ENCODE data around the gene ZNF112.

DNA sequence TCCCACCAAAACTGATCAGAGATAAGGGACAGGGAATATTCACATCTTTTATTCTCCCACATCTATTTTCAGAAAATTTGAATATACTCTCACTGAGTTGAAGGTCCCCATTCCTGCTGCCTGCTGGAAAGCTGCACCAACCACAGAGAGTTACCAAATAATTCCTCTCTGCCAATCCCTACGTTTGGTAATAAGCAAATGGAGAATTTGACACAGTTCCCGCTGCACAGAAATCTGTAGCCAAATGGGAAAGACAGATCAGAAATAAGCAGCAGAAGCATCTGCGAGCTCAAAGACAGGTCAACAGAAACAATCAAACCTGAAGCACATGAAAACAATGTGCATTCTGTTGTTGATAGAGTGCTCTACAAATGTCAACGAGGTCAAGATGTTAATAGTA is 9.9 kb downstream of the ZNF112 start:
- TF ChIP-seq GLIS3 (CRISPR knock-in tag; IDR thresholded peaks at IDR 0.05): no peak
- TF ChIP-seq, protein P1, sequence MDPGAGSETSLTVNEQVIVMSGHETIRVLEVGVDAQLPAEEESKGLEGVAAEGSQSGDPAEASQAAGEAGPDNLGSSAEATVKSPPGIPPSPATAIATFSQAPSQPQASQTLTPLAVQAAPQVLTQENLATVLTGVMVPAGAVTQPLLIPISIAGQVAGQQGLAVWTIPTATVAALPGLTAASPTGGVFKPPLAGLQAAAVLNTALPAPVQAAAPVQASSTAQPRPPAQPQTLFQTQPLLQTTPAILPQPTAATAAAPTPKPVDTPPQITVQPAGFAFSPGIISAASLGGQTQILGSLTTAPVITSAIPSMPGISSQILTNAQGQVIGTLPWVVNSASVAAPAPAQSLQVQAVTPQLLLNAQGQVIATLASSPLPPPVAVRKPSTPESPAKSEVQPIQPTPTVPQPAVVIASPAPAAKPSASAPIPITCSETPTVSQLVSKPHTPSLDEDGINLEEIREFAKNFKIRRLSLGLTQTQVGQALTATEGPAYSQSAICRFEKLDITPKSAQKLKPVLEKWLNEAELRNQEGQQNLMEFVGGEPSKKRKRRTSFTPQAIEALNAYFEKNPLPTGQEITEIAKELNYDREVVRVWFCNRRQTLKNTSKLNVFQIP (CRISPR knock-in tag; IDR thresholded peaks at IDR 0.05; ENCODE audit: borderline replicate concordance, low read depth): no peak
- TF ChIP-seq, protein P2, sequence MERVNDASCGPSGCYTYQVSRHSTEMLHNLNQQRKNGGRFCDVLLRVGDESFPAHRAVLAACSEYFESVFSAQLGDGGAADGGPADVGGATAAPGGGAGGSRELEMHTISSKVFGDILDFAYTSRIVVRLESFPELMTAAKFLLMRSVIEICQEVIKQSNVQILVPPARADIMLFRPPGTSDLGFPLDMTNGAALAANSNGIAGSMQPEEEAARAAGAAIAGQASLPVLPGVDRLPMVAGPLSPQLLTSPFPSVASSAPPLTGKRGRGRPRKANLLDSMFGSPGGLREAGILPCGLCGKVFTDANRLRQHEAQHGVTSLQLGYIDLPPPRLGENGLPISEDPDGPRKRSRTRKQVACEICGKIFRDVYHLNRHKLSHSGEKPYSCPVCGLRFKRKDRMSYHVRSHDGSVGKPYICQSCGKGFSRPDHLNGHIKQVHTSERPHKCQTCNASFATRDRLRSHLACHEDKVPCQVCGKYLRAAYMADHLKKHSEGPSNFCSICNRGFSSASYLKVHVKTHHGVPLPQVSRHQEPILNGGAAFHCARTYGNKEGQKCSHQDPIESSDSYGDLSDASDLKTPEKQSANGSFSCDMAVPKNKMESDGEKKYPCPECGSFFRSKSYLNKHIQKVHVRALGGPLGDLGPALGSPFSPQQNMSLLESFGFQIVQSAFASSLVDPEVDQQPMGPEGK (CRISPR knock-in tag; IDR thresholded peaks at IDR 0.05; ENCODE audit: borderline replicate concordance): no peak
- TF ChIP-seq PPARA (CRISPR knock-in tag; IDR thresholded peaks at IDR 0.05; ENCODE audit: borderline replicate concordance): no peak
- no peak for TF ChIP-seq ZNF565 (CRISPR knock-in tag; conservative IDR thresholded peaks at IDR 0.05; ENCODE audit: low read depth)
- TF ChIP-seq ESRRG (CRISPR knock-in tag; IDR thresholded peaks at IDR 0.05): no peak
- no peak for TF ChIP-seq RARB (CRISPR knock-in tag; IDR thresholded peaks at IDR 0.05)
- TF ChIP-seq CSDC2 (CRISPR knock-in tag; IDR thresholded peaks at IDR 0.05): no peak
- TF ChIP-seq ARNTL (CRISPR knock-in tag; IDR thresholded peaks at IDR 0.05; ENCODE audit: borderline replicate concordance, low read depth): no peak
- TF ChIP-seq, protein P3, sequence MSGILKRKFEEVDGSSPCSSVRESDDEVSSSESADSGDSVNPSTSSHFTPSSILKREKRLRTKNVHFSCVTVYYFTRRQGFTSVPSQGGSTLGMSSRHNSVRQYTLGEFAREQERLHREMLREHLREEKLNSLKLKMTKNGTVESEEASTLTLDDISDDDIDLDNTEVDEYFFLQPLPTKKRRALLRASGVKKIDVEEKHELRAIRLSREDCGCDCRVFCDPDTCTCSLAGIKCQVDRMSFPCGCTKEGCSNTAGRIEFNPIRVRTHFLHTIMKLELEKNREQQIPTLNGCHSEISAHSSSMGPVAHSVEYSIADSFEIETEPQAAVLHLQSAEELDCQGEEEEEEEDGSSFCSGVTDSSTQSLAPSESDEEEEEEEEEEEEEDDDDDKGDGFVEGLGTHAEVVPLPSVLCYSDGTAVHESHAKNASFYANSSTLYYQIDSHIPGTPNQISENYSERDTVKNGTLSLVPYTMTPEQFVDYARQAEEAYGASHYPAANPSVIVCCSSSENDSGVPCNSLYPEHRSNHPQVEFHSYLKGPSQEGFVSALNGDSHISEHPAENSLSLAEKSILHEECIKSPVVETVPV (CRISPR knock-in tag; IDR thresholded peaks at IDR 0.05): no peak
- TF ChIP-seq, protein P4, sequence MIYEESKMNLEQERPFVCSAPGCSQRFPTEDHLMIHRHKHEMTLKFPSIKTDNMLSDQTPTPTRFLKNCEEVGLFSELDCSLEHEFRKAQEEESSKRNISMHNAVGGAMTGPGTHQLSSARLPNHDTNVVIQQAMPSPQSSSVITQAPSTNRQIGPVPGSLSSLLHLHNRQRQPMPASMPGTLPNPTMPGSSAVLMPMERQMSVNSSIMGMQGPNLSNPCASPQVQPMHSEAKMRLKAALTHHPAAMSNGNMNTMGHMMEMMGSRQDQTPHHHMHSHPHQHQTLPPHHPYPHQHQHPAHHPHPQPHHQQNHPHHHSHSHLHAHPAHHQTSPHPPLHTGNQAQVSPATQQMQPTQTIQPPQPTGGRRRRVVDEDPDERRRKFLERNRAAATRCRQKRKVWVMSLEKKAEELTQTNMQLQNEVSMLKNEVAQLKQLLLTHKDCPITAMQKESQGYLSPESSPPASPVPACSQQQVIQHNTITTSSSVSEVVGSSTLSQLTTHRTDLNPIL (CRISPR knock-in tag; IDR thresholded peaks at IDR 0.05; ENCODE audit: low read depth): no peak
